IPS DF 19.7 (cell line): ENCODE results near the gene SLC35G3.
"Not testable (repeated sequence)": the region's sequence is repeated elsewhere in the genome, so short reads cannot be mapped to it uniquely, and the experiment has no call there.

Experiments
- DNase-seq: peaks from one replicate; pipeline ENCODE4 v3.0.0-alpha.2; 2013; ENCODE audit warnings: low read depth, low spot score

SLC35G3 gene

DNA sequence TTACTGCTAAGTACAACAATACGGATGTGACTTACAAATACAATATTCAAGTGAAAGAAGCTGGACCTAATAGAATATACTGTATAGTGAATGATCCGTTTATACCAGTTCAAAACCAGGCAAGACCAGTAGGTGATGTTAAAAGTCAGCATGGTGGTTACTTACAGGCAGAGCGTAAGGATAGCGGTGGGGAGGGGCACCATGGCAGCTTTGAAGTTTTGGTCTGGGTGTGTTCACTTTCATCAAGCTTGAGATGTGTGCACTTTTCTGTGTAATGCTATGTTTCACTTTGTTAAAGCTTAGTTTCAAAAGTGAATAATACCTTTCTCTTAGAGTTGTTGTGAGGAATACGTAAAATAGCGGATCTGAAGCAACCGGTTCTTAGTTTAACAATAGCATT is 16.5 kb upstream of the SLC35G3 start:
- no peak for DNase-seq

DNA sequence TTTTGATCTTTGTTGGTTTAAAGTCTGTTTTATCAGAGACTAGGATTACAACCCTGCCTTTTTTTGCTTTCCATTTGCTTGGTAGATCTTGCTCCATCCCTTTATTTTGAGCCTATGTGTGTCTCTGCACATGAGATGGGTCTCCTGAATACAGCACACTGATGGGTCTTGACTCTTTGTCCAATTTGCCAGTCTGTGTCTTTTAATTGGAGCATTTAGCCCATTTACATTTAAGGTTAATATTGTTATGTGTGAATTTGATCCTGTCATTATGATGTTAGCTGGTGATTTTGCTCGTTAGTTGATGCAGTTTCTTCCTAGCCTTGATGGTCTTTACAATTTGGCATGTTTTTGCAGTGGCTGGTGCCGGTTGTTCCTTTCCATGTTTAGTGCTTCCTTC is 8.4 kb upstream of the SLC35G3 start:
- not testable (repeated sequence) for DNase-seq

DNA sequence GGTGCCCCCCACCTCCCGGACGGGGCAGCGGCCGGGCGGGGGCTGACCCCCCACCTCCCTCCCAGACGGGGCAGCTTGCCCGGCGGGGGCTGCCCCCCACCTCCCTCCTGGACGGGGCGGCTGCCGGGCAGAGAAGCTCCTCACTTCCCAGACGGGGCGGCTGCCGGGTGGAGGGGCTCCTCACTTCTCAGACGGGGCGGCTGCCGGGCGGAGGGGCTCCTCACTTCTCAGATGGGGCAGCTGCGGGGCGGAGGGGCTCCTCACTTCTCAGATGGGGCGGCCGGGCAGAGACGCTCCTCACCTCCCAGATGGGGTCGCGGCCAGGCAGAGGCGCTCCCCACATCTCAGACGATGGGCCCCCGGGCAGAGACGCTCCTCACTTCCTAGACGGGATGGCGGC is 869 bp upstream of the SLC35G3 start:
- DNase-seq = not testable (repeated sequence)

DNA sequence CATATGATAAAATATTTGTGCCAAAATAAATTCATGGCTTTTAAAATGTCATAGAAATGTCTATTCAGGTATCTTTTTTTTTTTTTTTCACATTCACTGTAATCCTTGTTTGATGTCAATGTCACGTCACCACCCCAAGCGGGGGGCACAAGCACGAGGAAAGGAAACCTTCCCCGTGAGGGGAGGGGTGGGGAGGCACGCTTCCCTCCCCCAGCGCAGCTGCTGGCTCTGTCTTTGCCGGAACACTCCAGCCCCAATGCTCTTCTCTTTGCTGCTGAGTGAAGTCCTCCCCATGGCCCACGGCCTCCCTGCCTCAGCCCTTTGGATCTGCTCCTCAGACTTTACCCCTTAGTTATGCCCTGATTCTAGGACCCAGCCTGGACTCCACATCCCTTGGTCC is 1.5 kb downstream of the SLC35G3 start:
- DNase-seq = no peak

DNA sequence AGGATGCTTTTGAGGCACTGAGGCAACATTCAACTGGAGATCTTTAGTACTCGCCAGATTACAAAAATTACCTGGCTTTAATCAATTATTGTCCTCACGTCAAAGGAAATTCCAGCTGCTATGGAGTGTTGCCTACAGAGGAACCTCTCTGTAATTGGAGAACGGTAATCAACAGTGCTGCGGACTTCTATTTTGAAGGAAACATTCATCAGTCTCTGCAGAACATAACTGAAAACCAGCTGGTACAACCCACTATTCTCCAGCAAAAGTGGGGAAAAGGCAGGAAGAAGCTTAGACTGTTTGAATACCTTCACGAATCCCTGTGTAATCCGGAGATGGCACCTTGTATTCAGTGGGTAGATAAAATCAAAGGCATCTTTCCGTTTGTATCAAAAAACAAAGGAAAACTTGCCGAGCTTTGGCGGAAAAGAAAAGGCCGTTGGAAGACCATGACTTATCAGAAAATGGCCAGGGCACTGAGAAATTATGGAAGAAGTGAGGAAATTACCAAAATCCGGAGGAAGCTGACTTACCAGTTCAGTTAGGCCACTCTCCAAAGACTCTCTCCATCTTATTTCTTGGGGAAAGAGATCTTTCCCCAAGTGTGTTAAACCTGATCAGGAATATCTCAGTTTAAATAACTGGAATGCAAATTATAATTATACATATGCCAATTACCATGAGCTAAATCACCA is 3.0 kb downstream of the SLC35G3 start:
- DNase-seq = no peak

DNA sequence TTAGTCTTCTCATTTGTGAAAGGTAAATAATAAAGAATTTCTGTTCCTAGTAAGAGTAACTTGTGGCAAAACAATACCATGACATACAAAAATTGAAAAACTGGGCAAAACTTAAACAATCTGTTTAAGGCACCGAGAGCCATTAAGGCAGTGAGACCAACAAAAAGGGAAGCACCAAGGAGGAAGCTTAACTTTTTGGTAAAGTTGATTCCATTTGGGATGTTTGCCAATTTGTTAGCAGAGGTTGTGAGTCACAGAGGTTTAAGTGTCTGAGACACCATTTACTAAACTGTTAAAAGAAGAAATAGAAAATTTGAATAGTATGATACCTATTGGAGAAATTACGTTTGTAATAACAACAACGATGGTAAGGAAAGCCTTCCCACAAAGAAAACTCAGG is 4.9 kb downstream of the SLC35G3 start:
- no peak for DNase-seq

DNA sequence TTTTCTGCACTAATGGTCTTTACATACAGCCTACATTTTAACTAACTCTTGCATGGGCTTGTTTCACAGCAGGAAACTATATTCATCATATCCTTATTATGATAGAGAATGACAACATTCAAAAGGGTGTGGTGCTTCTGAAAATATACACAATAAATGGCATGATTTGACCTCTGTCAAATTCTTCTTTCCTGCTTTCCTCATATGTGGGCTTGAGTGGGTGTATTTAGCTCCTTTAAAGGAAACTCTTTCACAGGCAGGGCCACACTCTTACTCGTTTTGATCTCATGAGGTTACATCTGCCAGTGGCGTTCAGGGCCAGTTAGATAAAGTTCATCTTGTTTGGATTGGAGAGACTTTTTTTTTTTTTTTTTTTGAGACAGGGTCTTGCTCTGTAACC is 6.1 kb downstream of the SLC35G3 start:
- DNase-seq = no peak

DNA sequence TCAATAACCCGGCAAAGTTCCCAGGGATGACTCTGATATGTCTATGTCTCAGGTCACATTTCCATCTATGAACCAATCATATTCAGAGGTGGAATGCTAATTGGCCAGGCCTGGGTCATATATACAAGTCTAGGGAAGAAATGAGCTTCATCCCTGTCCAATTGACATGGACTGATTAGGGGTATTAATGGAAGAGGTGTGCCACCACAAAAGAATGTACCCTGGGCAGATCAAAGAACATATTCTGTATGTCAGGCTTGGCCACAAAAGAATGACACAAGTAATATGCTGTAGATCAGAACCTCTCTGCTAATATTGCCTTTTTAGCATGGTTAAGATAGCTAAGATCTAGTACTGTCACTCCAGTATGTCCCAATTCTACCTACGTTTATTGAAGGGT is 6.7 kb downstream of the SLC35G3 start:
- DNase-seq = no peak

DNA sequence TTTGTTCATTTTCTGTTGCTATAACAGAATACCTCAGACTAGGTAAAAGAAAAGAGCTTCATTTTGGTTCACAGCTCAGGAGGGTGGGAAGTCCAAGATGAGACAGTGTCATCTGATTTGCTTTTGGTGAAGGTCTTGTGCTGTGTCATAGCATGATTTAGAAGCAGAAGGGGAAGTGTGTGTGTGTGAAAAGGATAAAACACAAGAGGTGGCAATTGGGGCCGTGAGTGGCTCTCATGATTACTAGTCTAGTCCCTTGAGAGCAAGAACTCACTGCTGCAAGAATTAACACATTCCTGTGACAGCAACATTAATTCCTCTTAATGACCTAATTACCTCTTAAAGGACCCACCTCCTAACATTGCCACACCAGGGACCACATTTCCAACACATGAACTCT is 8.3 kb downstream of the SLC35G3 start:
- DNase-seq = no peak

DNA sequence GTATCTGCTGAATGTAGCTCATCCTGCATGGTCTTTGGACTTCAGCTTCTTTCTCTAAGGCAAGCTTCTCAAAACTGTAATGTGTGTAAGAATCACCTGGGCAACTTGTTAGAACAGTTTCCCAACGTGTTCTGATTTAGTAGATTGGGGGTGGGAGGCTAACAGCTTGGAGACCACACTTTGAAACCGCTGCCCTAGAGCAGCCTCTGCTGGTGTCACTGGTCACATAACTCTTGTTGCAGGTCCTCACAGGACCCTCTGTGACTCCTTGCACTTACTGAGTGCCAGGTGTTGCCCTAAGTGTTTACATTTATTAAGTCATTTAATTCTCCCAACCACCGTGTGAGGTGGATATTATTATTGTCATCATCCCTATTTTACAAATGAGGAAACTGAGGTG is 9.9 kb downstream of the SLC35G3 start:
- no peak for DNase-seq

DNA sequence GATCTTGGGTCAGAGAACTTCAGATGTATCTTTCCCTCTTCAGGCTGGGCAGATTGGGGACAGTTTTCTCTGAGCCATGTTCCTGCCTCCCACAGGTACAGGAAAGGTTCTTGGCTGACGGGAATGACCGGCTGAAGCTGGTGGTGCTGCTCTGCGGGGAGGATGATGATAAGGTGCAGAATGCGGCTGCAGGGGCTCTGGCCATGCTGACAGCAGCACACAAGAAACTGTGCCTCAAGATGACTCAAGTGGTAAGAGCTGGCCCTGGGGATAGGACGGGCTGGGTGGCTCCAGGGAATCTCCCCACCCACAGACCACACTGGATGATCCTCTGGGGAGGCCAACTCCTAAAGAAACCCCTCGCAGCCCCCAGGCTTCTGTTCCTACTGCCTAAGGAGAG is 10.9 kb downstream of the SLC35G3 start:
- no peak for DNase-seq

DNA sequence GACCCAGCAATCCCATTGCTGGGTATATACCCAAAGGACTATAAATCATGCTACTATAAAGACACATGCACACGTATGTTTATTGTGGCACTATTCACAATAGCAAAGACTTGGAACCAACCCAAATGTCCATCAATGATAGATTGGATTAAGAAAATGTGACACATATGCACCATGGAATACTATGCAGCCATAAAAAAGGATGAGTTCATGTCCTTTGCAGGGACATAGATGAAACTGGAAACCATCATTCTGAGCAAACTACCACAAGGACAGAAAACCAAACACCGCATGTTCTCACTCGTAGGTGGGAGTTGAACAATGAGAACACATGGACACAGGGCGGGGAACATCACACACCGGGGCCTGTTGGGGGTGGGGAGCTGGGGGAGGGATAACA is 14.8 kb downstream of the SLC35G3 start:
- DNase-seq = not testable (repeated sequence)

DNA sequence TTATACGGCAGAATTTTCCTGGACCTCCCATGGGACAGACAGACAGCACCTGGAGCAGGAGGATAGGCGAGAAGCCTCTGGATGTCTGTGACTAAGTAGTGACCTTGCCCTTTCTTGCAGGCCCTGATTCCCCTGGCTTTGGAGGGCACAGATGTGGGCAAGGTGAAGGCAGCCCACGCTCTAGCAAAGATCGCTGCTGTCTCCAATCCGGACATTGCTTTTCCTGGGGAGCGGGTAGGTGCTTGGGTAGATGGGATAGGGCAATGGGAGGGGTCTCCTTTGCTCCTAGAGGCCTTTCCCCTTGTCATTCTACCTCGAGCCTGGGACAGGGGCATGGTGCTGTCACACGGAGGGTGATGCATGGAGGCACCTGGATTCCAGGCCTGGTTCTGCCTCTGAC is 17.3 kb downstream of the SLC35G3 start:
- DNase-seq = no peak

DNA sequence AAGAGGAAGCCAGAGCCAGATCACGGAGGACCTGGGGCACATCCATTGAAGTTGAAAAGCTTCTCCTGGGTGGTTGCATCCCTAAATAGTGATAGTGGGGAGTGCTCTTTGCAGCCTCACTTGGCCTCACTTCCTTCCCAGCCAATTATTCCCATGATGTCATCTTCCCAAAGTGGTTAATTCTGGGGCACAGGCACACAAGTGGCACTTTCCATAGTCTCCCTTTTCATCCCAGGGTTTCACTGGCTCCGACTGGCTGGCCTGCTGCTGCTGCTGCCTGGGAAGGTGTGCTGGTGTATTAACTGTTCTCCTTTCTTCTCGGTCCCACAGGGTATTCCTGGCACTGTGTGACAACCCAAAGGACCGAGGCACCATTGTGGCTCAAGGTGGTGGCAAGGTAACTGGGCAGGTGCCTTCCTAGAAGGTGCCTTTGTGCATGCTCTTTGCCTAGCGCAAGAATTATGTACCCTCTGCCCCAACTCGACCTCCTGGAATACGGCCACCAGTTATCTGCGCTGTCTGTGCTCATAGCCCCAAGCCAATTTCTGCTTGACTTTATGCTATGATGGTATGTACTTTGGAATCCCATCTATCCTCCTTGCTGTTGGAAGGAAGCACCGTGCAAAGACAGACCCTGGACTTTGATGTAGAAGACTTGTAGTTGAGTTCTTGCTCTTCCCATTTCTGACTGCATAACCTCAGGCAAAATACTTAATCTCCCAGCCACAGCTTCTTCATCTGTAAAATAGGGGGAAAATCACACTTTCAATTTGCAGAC is 18.4 kb downstream of the SLC35G3 start:
- DNase-seq = no peak

DNA sequence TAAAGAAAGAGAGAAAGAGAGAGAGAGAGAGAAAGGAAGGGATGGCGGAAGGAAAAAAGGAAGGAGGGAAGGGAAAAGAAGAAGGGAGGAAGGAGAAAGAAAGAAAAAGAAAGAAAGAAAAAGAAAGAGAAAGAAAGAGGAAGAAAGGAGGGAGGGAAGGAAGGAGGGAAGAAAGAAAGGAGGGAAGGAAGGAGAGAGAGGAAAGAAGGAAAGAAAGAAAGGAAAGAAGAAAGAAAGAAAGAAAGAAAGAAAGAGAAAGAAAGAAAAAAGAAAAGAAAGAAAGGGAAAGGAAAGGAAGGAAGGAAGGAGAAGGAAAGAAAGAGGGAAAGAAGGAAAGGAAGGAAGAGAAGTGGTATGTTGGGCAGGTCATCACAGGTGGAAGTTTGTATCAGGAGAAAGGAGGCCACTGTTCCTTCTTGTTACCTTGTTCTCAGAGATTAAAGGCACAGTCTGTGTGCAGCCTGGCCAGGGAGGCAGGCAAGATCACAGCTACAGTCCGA is 19.3 kb downstream of the SLC35G3 start:
- DNase-seq = no peak

DNA sequence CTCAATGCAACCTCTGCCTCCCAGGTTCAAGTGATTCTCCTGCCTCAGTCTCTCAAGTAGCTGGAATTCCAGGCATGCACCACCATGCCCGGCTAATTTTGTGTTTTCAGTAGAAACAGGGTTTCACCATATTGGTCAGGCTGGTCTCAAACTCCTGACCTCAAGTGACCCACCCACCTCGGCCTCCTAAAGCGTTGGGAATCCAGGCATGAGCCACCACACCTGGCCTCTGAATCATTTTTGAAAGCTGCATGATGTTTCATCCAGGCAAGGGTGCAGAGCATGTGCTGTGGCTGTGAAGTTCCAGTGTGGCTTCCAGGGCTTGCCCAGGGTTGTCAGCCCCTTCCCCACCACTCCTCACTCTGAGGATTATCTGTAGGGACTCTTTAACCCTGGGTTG is 21.9 kb downstream of the SLC35G3 start:
- DNase-seq = not testable (repeated sequence)

DNA sequence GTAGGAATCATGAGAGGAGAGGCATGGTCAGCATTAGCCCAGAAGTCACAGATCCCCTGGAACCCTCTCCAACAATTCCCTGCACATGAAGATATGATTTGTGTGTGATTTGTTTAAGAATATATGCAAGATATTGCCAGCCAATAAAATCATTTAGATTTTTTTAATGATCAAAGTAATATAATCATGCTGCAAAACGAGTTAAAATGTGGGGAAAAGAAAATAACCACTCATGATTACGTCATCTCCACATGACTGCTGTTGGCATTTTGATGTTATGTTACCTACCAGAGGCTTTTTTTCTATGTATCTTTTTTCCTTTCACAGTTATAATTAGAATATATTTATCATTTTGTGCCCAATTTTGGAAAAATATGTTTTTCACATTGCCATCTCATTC is 22.4 kb downstream of the SLC35G3 start:
- DNase-seq = no peak

DNA sequence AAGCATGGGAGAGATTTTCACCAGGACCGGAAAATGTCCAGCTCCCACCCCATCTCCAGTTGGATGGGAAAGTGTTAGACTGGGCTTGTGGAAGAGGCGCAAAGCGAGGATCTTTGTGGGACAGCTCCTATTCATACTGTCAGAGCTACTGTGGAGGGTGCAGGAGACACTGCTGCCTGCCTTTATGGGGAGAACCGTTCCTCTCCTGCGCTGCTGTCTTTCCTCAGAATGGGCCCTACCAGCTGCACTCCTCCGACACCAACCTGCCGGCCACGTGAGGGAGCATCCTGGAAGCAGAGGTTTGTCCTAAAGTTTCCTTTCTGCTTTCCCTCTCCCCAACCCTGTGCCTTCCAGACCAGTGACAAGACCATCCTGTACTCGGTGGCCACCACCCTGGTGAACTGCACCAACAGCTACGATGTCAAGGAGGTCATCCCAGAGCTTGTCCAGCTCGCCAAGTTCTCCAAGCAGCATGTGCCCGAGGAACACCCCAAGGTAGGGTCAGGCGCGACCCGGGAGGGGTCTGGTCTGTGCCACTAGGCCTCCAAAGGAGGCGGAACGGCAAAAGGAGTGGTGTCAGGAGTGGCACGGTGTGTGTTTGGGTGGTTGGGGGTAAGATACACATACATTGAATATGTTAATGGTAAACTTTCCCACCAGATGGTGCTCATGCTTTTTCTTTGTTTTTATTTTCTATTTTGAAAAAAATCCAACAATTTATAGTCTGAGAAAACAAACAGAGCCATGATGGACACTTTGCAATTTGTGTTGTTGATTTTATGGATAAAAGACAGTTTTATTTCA is 23.0 kb downstream of the SLC35G3 start:
- no peak for DNase-seq

DNA sequence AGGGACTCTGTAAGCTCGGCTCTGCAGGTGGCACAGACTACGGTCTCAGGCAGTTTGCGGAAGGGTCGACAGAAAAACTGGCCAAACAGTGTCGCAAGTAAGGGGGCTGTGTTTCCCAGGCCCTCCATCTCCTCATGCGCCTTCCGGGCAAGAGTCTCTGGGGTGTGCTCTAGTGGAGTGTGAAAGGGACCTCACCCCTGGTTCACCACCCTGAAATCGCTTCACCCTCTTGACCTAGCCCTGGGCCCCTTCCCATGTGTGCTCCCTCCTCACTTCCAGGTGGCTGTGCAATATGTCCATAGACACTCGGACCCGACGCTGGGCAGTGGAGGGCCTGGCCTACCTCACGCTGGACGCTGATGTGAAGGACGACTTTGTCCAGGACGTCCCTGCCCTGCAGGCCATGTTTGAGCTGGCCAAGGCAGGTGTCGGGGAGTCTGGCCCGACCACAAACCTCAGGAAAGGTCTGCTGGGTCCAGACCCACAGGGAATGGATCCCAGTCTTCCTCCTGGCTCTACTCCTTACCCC is 24.3 kb downstream of the SLC35G3 start:
- no peak for DNase-seq

DNA sequence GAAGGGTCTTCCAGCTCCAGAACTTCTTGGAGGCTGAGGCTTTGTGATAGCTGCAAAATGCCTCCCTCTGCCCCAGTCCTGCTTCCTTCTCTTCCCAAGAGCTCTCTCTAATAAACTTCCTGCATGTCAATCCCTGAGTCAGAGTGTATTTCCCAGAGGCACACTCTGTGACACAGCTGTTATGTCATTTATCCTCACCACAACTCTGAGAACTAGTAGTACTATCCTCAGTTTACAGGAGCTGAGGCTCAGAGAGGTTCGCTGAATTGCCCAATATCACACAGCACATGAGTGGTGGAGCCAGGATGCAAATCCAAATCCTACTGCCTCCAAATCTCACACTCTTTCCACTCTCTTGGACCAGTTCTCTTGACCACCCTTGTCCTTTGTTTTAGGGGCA is 26.5 kb downstream of the SLC35G3 start:
- DNase-seq = no peak

DNA sequence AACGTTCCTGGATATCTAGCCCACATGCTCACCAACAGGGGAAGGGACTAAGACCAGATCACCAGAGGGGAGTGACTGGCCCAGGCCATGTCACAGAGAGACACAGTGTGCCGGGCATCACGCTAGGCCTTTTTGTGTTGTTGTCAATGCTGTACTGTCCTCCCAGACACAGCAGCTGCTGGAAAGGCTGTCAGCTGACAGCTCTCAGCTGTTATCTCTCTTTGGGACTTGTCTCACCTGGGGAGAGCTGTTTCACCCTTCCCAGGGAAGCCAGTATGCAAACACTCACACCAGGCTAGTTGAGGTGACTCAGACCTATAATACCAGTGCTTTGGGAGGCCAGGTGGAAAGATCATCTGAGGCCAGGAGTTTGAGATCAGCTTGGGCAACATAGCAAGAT is 27.1 kb downstream of the SLC35G3 start:
- DNase-seq = no peak

DNA sequence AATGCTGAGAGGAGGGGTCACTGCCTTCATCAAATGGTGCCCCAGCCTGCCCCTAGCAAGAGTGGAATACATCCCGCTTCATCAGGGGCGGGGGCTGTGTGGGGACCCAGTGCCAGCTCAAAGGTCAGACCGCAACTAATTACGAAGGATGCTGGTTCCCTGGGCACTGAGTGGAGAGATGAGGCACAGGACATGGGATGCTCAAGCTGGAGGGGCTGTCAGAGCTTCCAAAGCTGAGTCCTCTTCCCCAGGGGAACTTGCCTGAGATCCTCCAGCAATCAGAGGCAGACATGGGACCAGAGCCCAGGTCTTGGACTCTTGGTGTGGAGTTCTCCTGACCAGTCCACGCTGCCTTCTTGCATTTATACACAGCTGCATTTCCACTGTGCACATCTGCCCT is 27.7 kb downstream of the SLC35G3 start:
- no peak for DNase-seq
